Body of pancreas (tissue), 4 donors: ENCODE data around the gene ACTL6B.

ENCODE experiments used
- CTCF ChIP-seq, 7 experiments: fragments of 450-650 bp in 4 of 7; fragments of 200-600 bp in 3 of 7; sonication (generic) in 3 of 7; IDR thresholded peaks; one replicate each; pipeline ENCODE4 v1.5.1; 2016 to 2019; ENCODE audit warnings: antibody characterized with exemption in 7 of 7
- POLR2A ChIP-seq, 3 donors: fragments of 450-650 bp; IDR thresholded peaks; one replicate each; pipeline ENCODE4 v1.6.1; 2016; ENCODE audit warnings: antibody characterized with exemption in 3 of 3, mild to moderate bottlenecking in 2 of 3

- TF ChIP-seq CTCF (IDR thresholded peaks at IDR 0.05) (no peak), POLR2A (IDR thresholded peaks at IDR 0.05) (no peak)
These were observed 29.1 kb downstream of the ACTL6B start for GRCh38 chr7:100627238-100627549.
